ENCODE data around the gene FLNB.

DNA sequence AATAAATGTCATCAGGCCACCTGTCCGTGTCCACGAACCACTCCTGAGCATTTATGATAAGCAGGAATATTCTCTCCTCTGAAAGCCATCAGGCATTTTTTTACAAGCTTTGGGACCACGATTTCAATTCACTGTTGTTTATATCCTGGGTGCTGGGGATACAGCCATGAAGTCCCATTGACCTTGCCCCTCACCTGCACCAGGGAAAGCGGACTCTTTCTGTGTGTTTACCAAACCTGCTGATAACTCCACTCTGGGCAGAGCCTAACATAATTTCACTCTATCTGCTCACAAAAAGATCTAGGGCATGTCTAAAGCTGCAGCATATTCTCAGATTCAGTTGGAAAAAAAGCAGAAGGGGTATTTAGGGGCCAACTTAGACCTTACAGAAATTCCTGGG, 197.8 kb downstream of the FLNB start:
- TF ChIP-seq, protein P1, sequence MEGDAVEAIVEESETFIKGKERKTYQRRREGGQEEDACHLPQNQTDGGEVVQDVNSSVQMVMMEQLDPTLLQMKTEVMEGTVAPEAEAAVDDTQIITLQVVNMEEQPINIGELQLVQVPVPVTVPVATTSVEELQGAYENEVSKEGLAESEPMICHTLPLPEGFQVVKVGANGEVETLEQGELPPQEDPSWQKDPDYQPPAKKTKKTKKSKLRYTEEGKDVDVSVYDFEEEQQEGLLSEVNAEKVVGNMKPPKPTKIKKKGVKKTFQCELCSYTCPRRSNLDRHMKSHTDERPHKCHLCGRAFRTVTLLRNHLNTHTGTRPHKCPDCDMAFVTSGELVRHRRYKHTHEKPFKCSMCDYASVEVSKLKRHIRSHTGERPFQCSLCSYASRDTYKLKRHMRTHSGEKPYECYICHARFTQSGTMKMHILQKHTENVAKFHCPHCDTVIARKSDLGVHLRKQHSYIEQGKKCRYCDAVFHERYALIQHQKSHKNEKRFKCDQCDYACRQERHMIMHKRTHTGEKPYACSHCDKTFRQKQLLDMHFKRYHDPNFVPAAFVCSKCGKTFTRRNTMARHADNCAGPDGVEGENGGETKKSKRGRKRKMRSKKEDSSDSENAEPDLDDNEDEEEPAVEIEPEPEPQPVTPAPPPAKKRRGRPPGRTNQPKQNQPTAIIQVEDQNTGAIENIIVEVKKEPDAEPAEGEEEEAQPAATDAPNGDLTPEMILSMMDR (IDR thresholded peaks at IDR 0.05) = no peak
- no peak for TF ChIP-seq POLR2A (IDR thresholded peaks at IDR 0.05)

All from adrenal gland (tissue), 5 donors.